SK-N-MC (cell line): Measurements from ENCODE around the gene PRKCQ.

Experiments used
- EZH2 ChIP-seq: fragments of 200-600 bp; sonication (generic); IDR thresholded peaks from one replicate; pipeline ENCODE4 v1.6.1; 2017; ENCODE audit warnings: antibody characterized with exemption
- POLR2AphosphoS5 ChIP-seq: IDR thresholded peaks from 2 replicates; pipeline ENCODE4 v1.6.1; 2012; ENCODE audit warnings: mild to moderate bottlenecking, low read depth, low read length, borderline replicate concordance

DNA sequence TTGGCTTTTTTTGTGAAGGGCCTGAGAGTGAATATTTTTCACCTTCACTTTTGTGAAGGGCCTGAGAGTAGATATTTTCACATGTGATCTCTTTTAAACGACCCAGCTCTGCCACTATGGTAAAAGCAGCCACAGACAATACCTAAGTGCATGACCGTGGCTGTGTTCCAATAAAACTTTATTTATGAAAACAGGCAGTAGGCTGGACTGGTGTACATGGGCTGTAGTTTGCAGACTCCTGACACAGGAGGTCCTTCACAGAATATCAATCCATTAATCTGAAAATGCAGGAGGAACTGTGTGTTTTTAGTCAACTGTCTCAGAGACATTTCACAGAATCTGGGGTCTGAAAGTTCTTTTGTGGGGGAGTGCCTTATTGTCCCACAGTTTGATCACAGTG, 186.9 kb downstream of the PRKCQ start:
- TF ChIP-seq POLR2AphosphoS5 (no peak), EZH2 (no peak)
